HT-29 (cell line): ENCODE data around the gene DNAJB13. TPM values are rescaled to one million over a fixed set of nuclear protein-coding genes. Genes with fewer than 3 reads are reported as not detected.
"Not testable (repeated sequence)": the region's sequence is repeated elsewhere in the genome, so short reads cannot be mapped to it uniquely, and the experiment has no call there.

Experiments
- DNase-seq: peaks from one replicate; pipeline ENCODE4 v3.0.0-alpha.2; 2015; ENCODE audit warnings: low spot score
- total RNA-seq: library from RNA; depleted of rRNA; stranded (reverse); fragments of >200 nt; shearing (Covaris generic); gene quantifications from 2 replicates; pipeline ENCODE4 v1.2.3, GENCODE V29; 2014

DNAJB13 gene
- total RNA-seq, 1 experiment from 2014 or later, result 0.46 TPM

GRCh38 chr11:73977856-73978519 lies 27.2 kb downstream of the DNAJB13 start:
- DNase-seq, result no peak

GRCh38 chr11:73978576-73979086 lies 27.8 kb downstream of the DNAJB13 start:
- DNase-seq, result no peak

GRCh38 chr11:73980001-73980961 lies 29.5 kb downstream of the DNAJB13 start:
- DNase-seq, result peak; percentile 51

GRCh38 chr11:73981051-73981805 lies 30.4 kb downstream of the DNAJB13 start:
- no peak for DNase-seq

GRCh38 chr11:73982595-73982989 lies 31.8 kb downstream of the DNAJB13 start, which contains the start of gene UCP2:
UCP2 (minus strand) TSS chr11:73982843; CDS start chr11:73978378, 4,465 bp downstream.
- no peak for DNase-seq

- DNase-seq, result peak; percentile 99
Observed at GRCh38 chr11:73982990-73983740, 32.3 kb downstream of the DNAJB13 start.

- DNase-seq, result no peak
Observed at GRCh38 chr11:73983741-73984538, 33.1 kb downstream of the DNAJB13 start.

- not testable (repeated sequence) for DNase-seq
Observed at GRCh38 chr11:73985661-73986060, 34.8 kb downstream of the DNAJB13 start.

GRCh38 chr11:73988227-73988626 lies 37.4 kb downstream of the DNAJB13 start:
- DNase-seq, result no peak

GRCh38 chr11:73989156-73989555 lies 38.3 kb downstream of the DNAJB13 start:
- peak; percentile 55 for DNase-seq

- no peak for DNase-seq
Observed at GRCh38 chr11:73990730-73991129, 39.9 kb downstream of the DNAJB13 start.

- DNase-seq, result no peak
Observed at GRCh38 chr11:73991471-73992006, 40.7 kb downstream of the DNAJB13 start.

- no peak for DNase-seq
Observed at GRCh38 chr11:73995247-73995646, 44.4 kb downstream of the DNAJB13 start.

- no peak for DNase-seq
Observed at GRCh38 chr11:73995731-73996130, 44.9 kb downstream of the DNAJB13 start.

- DNase-seq, result no peak
Observed at GRCh38 chr11:73996161-73996747, 45.4 kb downstream of the DNAJB13 start.

GRCh38 chr11:73997120-73997770 lies 46.4 kb downstream of the DNAJB13 start:
- no peak for DNase-seq

GRCh38 chr11:73998846-73999575 lies 48.2 kb downstream of the DNAJB13 start:
- no peak for DNase-seq
